SK-N-SH (cell line): ENCODE measurements around the gene EDARADD. TPM values are rescaled to one million over a fixed set of nuclear protein-coding genes. Genes with fewer than 3 reads are reported as not detected.

ENCODE experiments used
- CTCF ChIA-PET: fragments of 300-600, 350-600 bp; formaldehyde crosslinking; extraction: SDS; loops from one replicate; lab custom pipeline; 2021; lab: Yijun Ruan, JAX
- POLR2A ChIA-PET: fragments of 350-600 bp; sonication (Branson Sonifier 250); formaldehyde crosslinking; extraction: SDS; loops from one replicate; lab custom pipeline; 2020; ENCODE audit warnings: antibody characterized with exemption, inconsistent platforms; lab: Yijun Ruan, JAX
- DNase-seq: peaks from one replicate; pipeline ENCODE4 v3.0.0; 2012
- H2AFZ ChIP-seq: fragments of 200-600 bp; sonication (generic); 2 replicates; pipeline ENCODE4 v1.8.1; 2016; ENCODE audit warnings: antibody characterized with exemption, mild to moderate bottlenecking, low read depth
- H3F3A ChIP-seq: fragments of 200-600 bp; sonication (generic); replicated peaks from 2 replicates; pipeline ENCODE3; 2016; ENCODE audit warnings: antibody characterized with exemption, mild to moderate bottlenecking; ENCODE audit not compliant: insufficient read depth
- H3K27ac ChIP-seq, 2 experiments: fragments of 200-500 bp in 1 of 2; fragments of 200-600 bp in 1 of 2; sonication (Bioruptor generic) in 1 of 2; sonication (generic), shearing (Covaris generic) in 1 of 2; 2 replicates each; pipeline versions ENCODE4 v1.5.1 to v1.6.1; 2014 to 2016; ENCODE audit warnings: low read depth in 2 of 2, inconsistent platforms in 1 of 2, low read length in 1 of 2, mild to moderate bottlenecking in 1 of 2, mixed read lengths in 1 of 2
- H3K27me3 ChIP-seq: fragments of 200-600 bp; sonication (generic), shearing (Covaris generic); 2 replicates; pipeline ENCODE4 v1.6.1; 2016; ENCODE audit warnings: mixed run types; ENCODE audit not compliant: insufficient read depth
- H3K36me3 ChIP-seq, 2 experiments: fragments of 200-500 bp in 1 of 2; fragments of 200-600 bp in 1 of 2; sonication (Bioruptor generic) in 1 of 2; sonication (generic) in 1 of 2; replicated peaks in 1 of 2; 2 replicates each; pipeline versions ENCODE3 to v1.5.1; 2014 to 2016; ENCODE audit warnings: low read length in 1 of 2, mild to moderate bottlenecking in 1 of 2; ENCODE audit not compliant: insufficient read depth in 2 of 2, control insufficient read depth in 1 of 2
- H3K4me1 ChIP-seq, 2 experiments: fragments of 200-500 bp in 1 of 2; fragments of 200-600 bp in 1 of 2; sonication (Bioruptor generic) in 1 of 2; sonication (generic), shearing (Covaris generic) in 1 of 2; 2 replicates each; pipeline versions ENCODE4 v1.5.1 to v1.6.1; 2014 to 2016; ENCODE audit warnings: low read depth in 1 of 2, low read length in 1 of 2, mixed run types in 1 of 2; ENCODE audit not compliant: insufficient read depth in 2 of 2, control insufficient read depth in 1 of 2
- H3K4me2 ChIP-seq: fragments of 200-600 bp; sonication (generic), shearing (Covaris generic); 2 replicates; pipeline ENCODE4 v1.6.1; 2017; ENCODE audit warnings: mixed run types
- H3K4me3 ChIP-seq, 2 experiments: fragments of 200-500 bp in 1 of 2; fragments of 200-600 bp in 1 of 2; sonication (Bioruptor generic) in 1 of 2; sonication (generic), shearing (Covaris generic) in 1 of 2; 2 replicates each; pipeline versions ENCODE4 v1.5.1 to v1.8.1; 2014 to 2016; ENCODE audit warnings: low read depth in 2 of 2, inconsistent platforms in 1 of 2, low read length in 1 of 2, mild to moderate bottlenecking in 1 of 2, mixed read lengths in 1 of 2, moderate library complexity in 1 of 2
- H3K79me2 ChIP-seq: fragments of 200-600 bp; sonication (generic); 2 replicates; pipeline ENCODE4 v1.8.1; 2017; ENCODE audit warnings: mild to moderate bottlenecking; ENCODE audit not compliant: insufficient read depth
- H3K9ac ChIP-seq: fragments of 200-600 bp; sonication (generic); 2 replicates; pipeline ENCODE4 v1.6.1; 2017; ENCODE audit warnings: mixed run types
- H3K9me2 ChIP-seq: fragments of 200-600 bp; sonication (generic); 2 replicates; pipeline ENCODE4 v1.6.1; 2017; ENCODE audit warnings: mixed run types
- H3K9me3 ChIP-seq: fragments of 200-600 bp; sonication (generic); 2 replicates; pipeline ENCODE4 v1.6.1; 2017; ENCODE audit warnings: mixed run types, mild to moderate bottlenecking, moderate library complexity
- H4K20me1 ChIP-seq: fragments of 200-600 bp; sonication (generic); 2 replicates; pipeline ENCODE4 v1.6.1; 2017; ENCODE audit warnings: mild to moderate bottlenecking, mixed run types; ENCODE audit not compliant: insufficient read depth
- ELF1 ChIP-seq: IDR thresholded peaks from 2 replicates; pipeline ENCODE4 v1.4.0; 2012
- FOSL2 ChIP-seq: IDR thresholded peaks from 2 replicates; pipeline ENCODE4 v1.4.0; 2012; ENCODE audit warnings: low read depth, mild to moderate bottlenecking, moderate library complexity, borderline replicate concordance
- FOXJ3 ChIP-seq: sonication (generic); formaldehyde crosslinking; IDR thresholded peaks from 2 replicates; pipeline ENCODE4 v1.5.1; 2020; ENCODE audit warnings: mild to moderate bottlenecking, missing genetic modification reagents
- GATA2 ChIP-seq: sonication (generic); formaldehyde crosslinking; IDR thresholded peaks from 2 replicates; pipeline ENCODE4 v1.5.0; 2020; ENCODE audit warnings: mild to moderate bottlenecking, missing genetic modification reagents
- MEF2A ChIP-seq: IDR thresholded peaks from 2 replicates; pipeline ENCODE4 v1.4.0; 2012; ENCODE audit warnings: low read depth, borderline replicate concordance
- MXI1 ChIP-seq: IDR thresholded peaks from 2 replicates; pipeline ENCODE4 v1.6.1; 2012; ENCODE audit warnings: mild to moderate bottlenecking, low read depth, low read length, improper control_type of control experiment
- POLR2AphosphoS5 ChIP-seq: IDR thresholded peaks from 2 replicates; pipeline ENCODE4 v1.6.1; 2012; ENCODE audit warnings: low read depth, low read length
- RAD21 ChIP-seq: IDR thresholded peaks from 2 replicates; pipeline ENCODE4 v1.6.1; 2012; ENCODE audit warnings: mild to moderate bottlenecking, low read length
- RCOR1 ChIP-seq: fragments of 150-350 bp; IDR thresholded peaks from 2 replicates; pipeline ENCODE4 v1.6.1; 2017; ENCODE audit warnings: antibody characterized with exemption, low read length
- RFX5 ChIP-seq: IDR thresholded peaks from 2 replicates; pipeline ENCODE4 v1.6.1; 2012; ENCODE audit warnings: mild to moderate bottlenecking, improper control_type of control experiment, low read length
- RXRA ChIP-seq: IDR thresholded peaks from 2 replicates; pipeline ENCODE4 v1.4.0; 2012; ENCODE audit warnings: low read depth, mild to moderate bottlenecking, borderline replicate concordance
- SIN3A ChIP-seq: IDR thresholded peaks from 2 replicates; pipeline ENCODE4 v1.6.1; 2012; ENCODE audit warnings: low read depth, mild to moderate bottlenecking, low read length, moderate library complexity, borderline replicate concordance
- TAF1 ChIP-seq: IDR thresholded peaks from 2 replicates; pipeline ENCODE4 v1.6.1; 2012; ENCODE audit warnings: low read depth, mild to moderate bottlenecking, low read length, moderate library complexity, borderline replicate concordance
- TCF12 ChIP-seq: IDR thresholded peaks from 2 replicates; pipeline ENCODE4 v1.4.0; 2012
- TEAD4 ChIP-seq: IDR thresholded peaks from 2 replicates; pipeline ENCODE4 v1.4.0; 2012; ENCODE audit warnings: mild to moderate bottlenecking, borderline replicate concordance; ENCODE audit not compliant: insufficient read depth
- YY1 ChIP-seq: IDR thresholded peaks from 2 replicates; pipeline ENCODE4 v1.4.0; 2012; ENCODE audit warnings: low read depth, mild to moderate bottlenecking
- WGBS: methylation state at CpG from one replicate; pipeline ENCODE4 v1.1.6; 2017; ENCODE audit warnings: low lambda C conversion rate; 5-methylcytosine and 5-hydroxymethylcytosine counted together
- polyA plus RNA-seq, 3 experiments: library from polyadenylated mRNA; depleted of rRNA; stranded (reverse); fragments of >200 nt; gene quantifications; 2 replicates each; pipeline ENCODE4 v1.2.3, GENCODE V29; 2012
- TF ChIP-seq, protein P1 (sequence below): fragments of 150-350 bp; IDR thresholded peaks from 2 replicates; pipeline ENCODE4 v1.6.1; 2017; ENCODE audit warnings: antibody characterized with exemption, low read length, low read depth, borderline replicate concordance
- TF ChIP-seq, protein P2 (sequence below): IDR thresholded peaks from 2 replicates; pipeline ENCODE4 v1.4.0; 2012; ENCODE audit warnings: low read depth, borderline replicate concordance
- TF ChIP-seq, protein P3 (sequence below): IDR thresholded peaks from 2 replicates; pipeline ENCODE4; 2012
- TF ChIP-seq, protein P4 (sequence below): fragments of 200-600 bp; sonication (generic); IDR thresholded peaks from 2 replicates; pipeline ENCODE4 v1.6.1; 2017; ENCODE audit warnings: antibody characterized with exemption, mild to moderate bottlenecking, moderate library complexity
- TF ChIP-seq, protein P5 (sequence below): fragments of 150-350 bp; IDR thresholded peaks from 2 replicates; pipeline ENCODE4 v1.6.1; 2016; ENCODE audit warnings: mild to moderate bottlenecking, low read depth, low read length

EDARADD gene
- polyA plus RNA-seq, 1 of the 3 experiments (the other 2 are of a cell fraction), result not detected

DNA sequence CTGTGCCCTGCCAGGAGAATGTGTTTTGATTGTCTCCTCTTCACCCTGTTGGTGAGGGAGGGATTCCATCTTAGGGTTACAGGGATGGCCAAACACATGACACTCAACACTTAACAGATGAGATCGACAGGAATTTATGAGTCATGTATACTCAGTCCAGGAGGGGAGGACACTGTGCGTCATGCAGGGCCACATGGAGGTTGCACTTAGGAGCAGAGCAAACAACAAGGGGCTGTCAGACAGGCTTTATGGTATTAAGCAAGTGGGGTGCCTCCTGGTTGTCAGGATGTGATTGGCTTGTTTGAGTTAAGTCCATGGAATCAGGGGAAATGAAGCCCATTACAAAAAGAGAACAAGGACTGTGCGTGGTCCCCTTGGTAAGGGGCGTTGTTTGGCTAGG lies 26.9 kb downstream of the EDARADD start (continued):
- TF ChIP-seq RCOR1, result no peak
- TF ChIP-seq RFX5, result no peak
- no peak for TF ChIP-seq RXRA
- TF ChIP-seq MXI1, result no peak
- no peak for TF ChIP-seq YY1
- TF ChIP-seq, protein P1, sequence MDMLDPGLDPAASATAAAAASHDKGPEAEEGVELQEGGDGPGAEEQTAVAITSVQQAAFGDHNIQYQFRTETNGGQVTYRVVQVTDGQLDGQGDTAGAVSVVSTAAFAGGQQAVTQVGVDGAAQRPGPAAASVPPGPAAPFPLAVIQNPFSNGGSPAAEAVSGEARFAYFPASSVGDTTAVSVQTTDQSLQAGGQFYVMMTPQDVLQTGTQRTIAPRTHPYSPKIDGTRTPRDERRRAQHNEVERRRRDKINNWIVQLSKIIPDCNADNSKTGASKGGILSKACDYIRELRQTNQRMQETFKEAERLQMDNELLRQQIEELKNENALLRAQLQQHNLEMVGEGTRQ, result no peak
- TF ChIP-seq TCF12, result no peak
- TF ChIP-seq FOSL2, result no peak
- no peak for TF ChIP-seq ELF1
- TF ChIP-seq TAF1, result no peak
- TF ChIP-seq, all 33 proteins: peak for 0

DNA sequence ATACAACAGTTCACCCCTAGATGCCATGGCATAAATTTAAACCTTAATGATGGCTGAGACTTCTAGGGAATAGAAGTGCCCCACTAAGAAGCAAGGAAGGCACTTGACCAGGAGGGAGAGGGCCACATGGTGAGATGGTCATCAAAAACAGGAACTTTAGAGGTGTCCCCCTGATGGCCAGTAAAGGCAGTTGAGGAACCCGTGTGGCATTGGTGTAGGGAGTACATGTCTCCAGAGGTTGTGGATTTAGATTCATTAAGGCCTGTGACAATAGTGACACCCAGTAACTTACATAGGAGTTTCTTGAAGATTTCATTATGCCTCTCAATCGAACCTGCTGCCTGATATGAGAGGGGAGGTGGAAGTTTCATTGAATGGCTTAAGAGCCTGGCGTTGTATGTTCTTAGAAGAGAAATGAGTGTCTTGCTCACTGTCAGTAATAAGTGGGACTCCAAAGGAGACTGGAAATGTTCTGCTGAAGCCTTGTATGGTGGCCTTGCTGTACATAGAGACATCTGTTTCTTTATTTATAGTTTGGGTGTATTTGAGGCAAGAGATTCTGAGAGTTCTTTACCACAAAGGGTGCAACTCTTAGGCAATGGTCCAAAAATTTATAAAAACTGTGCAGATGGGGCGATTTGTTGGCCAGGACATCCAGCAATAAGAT lies 27.9 kb downstream of the EDARADD start:
- CTCF ChIA-PET, result no interaction called here
- no peaks in the 10 kb centered on the region for H3K36me3 ChIP-seq
- no peaks in the 10 kb centered on the region for H3K27me3 ChIP-seq
- no peaks in the 10 kb centered on the region for H3K9me2 ChIP-seq
- no peak overlapping the region for H3K27ac ChIP-seq
- H2AFZ ChIP-seq, result no peak overlapping the region
- H3K4me1 ChIP-seq, result peaks cover 0 to 2% of the 10 kb centered on the region in 2 experiments; a peak in 2 of 4 replicates
- no peak overlapping the region for H3K4me2 ChIP-seq
- no peak overlapping the region for H3K4me3 ChIP-seq
- WGBS, result 21% methylated on average over 4 of the region's 4 CpGs
- H4K20me1 ChIP-seq, result no peaks in the 10 kb centered on the region
- POLR2A ChIA-PET, result no interaction called here
- H3K79me2 ChIP-seq, result no peaks in the 10 kb centered on the region
- TF ChIP-seq, protein P2, sequence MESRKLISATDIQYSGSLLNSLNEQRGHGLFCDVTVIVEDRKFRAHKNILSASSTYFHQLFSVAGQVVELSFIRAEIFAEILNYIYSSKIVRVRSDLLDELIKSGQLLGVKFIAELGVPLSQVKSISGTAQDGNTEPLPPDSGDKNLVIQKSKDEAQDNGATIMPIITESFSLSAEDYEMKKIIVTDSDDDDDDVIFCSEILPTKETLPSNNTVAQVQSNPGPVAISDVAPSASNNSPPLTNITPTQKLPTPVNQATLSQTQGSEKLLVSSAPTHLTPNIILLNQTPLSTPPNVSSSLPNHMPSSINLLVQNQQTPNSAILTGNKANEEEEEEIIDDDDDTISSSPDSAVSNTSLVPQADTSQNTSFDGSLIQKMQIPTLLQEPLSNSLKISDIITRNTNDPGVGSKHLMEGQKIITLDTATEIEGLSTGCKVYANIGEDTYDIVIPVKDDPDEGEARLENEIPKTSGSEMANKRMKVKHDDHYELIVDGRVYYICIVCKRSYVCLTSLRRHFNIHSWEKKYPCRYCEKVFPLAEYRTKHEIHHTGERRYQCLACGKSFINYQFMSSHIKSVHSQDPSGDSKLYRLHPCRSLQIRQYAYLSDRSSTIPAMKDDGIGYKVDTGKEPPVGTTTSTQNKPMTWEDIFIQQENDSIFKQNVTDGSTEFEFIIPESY, result no peak
- no peak for TF ChIP-seq FOXJ3 (CRISPR knock-in tag)
- no peak for TF ChIP-seq GATA2
- no peak for TF ChIP-seq MEF2A
- no peak for TF ChIP-seq SIN3A
- TF ChIP-seq, protein P3, sequence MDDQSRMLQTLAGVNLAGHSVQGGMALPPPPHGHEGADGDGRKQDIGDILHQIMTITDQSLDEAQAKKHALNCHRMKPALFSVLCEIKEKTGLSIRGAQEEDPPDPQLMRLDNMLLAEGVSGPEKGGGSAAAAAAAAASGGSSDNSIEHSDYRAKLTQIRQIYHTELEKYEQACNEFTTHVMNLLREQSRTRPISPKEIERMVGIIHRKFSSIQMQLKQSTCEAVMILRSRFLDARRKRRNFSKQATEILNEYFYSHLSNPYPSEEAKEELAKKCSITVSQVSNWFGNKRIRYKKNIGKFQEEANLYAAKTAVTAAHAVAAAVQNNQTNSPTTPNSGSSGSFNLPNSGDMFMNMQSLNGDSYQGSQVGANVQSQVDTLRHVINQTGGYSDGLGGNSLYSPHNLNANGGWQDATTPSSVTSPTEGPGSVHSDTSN, result no peak
- TF ChIP-seq ELF1, result no peak
- TF ChIP-seq POLR2AphosphoS5, result no peak
- TF ChIP-seq, protein P1, result no peak
- TF ChIP-seq RAD21, result no peak
- TF ChIP-seq TEAD4, result no peak
- no peak for TF ChIP-seq FOSL2
- TF ChIP-seq, protein P4, sequence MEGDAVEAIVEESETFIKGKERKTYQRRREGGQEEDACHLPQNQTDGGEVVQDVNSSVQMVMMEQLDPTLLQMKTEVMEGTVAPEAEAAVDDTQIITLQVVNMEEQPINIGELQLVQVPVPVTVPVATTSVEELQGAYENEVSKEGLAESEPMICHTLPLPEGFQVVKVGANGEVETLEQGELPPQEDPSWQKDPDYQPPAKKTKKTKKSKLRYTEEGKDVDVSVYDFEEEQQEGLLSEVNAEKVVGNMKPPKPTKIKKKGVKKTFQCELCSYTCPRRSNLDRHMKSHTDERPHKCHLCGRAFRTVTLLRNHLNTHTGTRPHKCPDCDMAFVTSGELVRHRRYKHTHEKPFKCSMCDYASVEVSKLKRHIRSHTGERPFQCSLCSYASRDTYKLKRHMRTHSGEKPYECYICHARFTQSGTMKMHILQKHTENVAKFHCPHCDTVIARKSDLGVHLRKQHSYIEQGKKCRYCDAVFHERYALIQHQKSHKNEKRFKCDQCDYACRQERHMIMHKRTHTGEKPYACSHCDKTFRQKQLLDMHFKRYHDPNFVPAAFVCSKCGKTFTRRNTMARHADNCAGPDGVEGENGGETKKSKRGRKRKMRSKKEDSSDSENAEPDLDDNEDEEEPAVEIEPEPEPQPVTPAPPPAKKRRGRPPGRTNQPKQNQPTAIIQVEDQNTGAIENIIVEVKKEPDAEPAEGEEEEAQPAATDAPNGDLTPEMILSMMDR, result no peak
- TF ChIP-seq, protein P5, sequence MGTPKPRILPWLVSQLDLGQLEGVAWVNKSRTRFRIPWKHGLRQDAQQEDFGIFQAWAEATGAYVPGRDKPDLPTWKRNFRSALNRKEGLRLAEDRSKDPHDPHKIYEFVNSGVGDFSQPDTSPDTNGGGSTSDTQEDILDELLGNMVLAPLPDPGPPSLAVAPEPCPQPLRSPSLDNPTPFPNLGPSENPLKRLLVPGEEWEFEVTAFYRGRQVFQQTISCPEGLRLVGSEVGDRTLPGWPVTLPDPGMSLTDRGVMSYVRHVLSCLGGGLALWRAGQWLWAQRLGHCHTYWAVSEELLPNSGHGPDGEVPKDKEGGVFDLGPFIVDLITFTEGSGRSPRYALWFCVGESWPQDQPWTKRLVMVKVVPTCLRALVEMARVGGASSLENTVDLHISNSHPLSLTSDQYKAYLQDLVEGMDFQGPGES, result no peak
- H3F3A ChIP-seq, result no peaks in the 10 kb centered on the region
- H3K9me3 ChIP-seq, result no peaks in the 10 kb centered on the region
- H3K9ac ChIP-seq, result no peak overlapping the region
- no peak for DNase-seq
